ENCODE results near the gene SNX8.

The SNX8 gene

GRCh38 chr7:2259480-2259879 is 54.8 kb downstream of the SNX8 start:
- no peak for DNase-seq (ENCODE audit: low read depth)

- DNase-seq (ENCODE audit: low read depth): no peak
These were observed 55.4 kb downstream of the SNX8 start for GRCh38 chr7:2258661-2259365.

GRCh38 chr7:2257651-2258050 is 56.6 kb downstream of the SNX8 start:
- no peak for DNase-seq (ENCODE audit: low read depth)

GRCh38 chr7:2257046-2257551 is 57.1 kb downstream of the SNX8 start:
- DNase-seq (ENCODE audit: low read depth): no peak

- no peak for DNase-seq (ENCODE audit: low read depth)
These were observed 57.8 kb downstream of the SNX8 start for GRCh38 chr7:2256306-2257045.

GRCh38 chr7:2255145-2256139 is 58.8 kb downstream of the SNX8 start:
- DNase-seq (ENCODE audit: low read depth): no peak

GRCh38 chr7:2254429-2255144 is 59.7 kb downstream of the SNX8 start:
- no peak for DNase-seq (ENCODE audit: low read depth)

- no peak for DNase-seq (ENCODE audit: low read depth)
These were observed 60.6 kb downstream of the SNX8 start for GRCh38 chr7:2253525-2254244.

GRCh38 chr7:2253021-2253420 is 61.2 kb downstream of the SNX8 start:
- DNase-seq (ENCODE audit: low read depth): no peak

GRCh38 chr7:2251841-2252771 is 62.1 kb downstream of the SNX8 start:
- no peak for DNase-seq (ENCODE audit: low read depth)

GRCh38 chr7:2251381-2251780 is 62.9 kb downstream of the SNX8 start:
- DNase-seq (ENCODE audit: low read depth): no peak

- DNase-seq (ENCODE audit: low read depth): no peak
These were observed 64.4 kb downstream of the SNX8 start for GRCh38 chr7:2249744-2250323.

- no peak for DNase-seq (ENCODE audit: low read depth)
These were observed 65.1 kb downstream of the SNX8 start for GRCh38 chr7:2248984-2249694.

- no peak for DNase-seq (ENCODE audit: low read depth)
These were observed 66.9 kb downstream of the SNX8 start for GRCh38 chr7:2247141-2247995.

GRCh38 chr7:2245883-2246675 is 68.2 kb downstream of the SNX8 start:
- DNase-seq (ENCODE audit: low read depth): no peak

GRCh38 chr7:2244404-2244995 is 69.7 kb downstream of the SNX8 start:
- no peak for DNase-seq (ENCODE audit: low read depth)

GRCh38 chr7:2243458-2243857 is 70.8 kb downstream of the SNX8 start:
- DNase-seq (ENCODE audit: low read depth): no peak
